NCI-H82 (cell line): Measurements from ENCODE around the gene KRTAP10-10.
"Not testable (repeated sequence)": the region's sequence is repeated elsewhere in the genome, so short reads cannot be mapped to it uniquely, and the experiment has no call there.

Experiments used
- DNase-seq: peaks from one replicate; lab custom pipeline; 2025; lab: John Stamatoyannopoulos, UW

The KRTAP10-10 gene

DNA sequence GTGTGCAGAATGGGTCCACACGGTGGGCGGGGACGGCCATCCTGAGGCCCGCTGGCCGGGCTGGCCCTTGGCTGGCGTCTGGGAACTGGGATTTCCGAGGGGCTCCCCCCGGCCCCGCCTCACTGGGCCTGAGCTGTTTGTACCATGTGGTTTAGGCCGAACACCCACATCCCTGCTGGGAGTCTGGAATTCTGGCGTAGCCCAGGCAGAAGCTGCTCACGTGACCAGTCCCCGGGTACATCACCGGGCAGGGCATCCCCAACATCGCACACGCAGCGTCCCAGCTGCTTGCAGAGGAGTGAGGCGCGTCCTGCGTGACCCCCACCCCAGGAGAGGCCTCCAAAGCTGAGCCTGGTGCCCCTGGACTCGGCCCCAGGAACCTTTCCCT, 34.7 kb upstream of the KRTAP10-10 start:
- no peak for DNase-seq

DNA sequence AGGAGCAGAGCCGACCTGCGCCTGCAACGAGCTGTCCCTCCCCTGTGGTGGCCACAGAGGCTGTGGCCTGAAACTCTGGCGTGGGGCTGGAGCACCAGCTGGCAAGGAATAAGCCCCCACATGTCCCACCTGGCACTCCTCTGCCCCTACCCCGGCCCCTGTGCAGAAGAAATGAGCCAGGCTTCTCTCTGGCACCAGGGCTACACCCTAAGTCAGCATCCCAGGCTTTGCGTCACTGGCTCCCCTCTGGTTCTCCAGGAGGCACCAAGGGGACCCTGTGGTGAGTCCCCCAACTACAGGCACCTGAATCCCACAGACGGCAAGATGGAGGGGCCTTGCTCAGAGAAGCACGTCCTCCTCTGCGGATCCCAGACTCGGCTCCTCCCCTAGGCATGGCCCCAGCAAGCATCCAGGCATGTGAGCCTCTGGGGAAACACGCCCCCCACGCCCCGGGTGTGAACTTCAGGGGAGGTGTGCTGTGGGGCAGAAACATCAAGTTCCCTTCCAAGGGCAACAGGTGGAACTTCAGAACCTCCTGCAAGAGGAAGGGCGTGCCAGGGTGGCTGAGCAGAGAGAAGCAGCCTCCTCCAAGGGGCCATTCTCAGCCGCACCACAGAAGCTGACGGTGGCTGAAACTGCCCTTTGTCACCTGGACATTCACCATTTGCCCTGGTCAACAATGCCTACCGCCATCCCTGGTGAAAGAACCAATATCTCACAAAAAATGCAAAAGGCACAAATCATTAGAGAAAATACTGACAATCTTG, 33.9 kb upstream of the KRTAP10-10 start:
- no peak for DNase-seq

DNA sequence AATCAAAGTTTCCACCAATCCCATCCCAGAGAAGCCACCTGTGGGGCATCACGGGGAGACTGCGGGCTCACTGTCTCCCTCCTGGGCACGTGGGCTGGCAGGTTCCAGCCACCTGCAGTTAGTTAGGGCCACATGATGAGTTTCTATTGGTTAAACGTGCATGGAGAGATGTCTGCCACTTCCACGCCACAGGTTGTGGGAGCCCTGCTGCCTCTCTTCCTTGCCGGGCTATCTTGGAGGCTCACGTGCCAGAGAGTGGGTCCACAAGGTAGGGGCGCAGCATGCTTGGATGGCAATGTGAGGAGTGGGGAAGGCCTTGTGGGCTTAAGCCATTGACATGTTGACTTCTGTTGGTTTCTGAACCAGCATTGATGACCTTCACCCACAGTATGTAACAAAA, 33.2 kb upstream of the KRTAP10-10 start:
- no peak for DNase-seq

DNA sequence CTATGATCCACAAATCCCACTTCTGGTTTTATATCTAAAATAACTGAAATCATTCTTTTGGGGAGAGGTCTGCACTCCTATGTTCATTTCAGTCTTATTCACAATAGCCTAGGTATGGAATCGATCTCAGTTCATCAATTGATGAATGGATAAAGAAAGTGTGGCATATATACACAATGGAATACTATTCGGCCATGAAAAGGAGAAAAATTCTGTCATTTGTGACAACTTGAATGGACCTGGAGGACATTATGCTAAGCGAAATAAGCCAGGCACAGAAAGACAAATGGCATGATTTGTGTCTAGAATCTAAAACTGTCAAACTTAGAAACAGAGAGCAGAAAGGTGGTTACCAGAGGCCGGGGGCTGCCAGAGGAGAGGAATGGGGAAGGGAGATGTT, 30.7 kb upstream of the KRTAP10-10 start:
- no peak for DNase-seq

DNA sequence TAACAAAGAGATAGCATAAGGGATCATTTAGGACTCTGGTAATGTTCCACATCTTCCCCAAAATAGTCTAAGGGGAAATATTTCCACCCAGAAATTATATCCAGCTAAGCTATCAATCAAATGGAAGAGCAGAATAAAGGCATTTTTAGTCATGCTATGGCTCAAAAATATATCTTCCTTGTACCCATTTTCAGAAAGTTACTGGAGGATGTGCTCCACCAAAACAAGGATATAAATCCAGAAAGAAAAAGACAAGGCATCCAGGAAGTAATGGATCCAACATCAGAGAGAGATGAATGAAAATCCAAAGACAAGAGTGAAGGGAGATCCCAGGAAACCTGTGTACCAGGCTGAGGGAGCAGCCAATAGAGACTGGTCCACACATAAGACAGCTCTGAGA, 28.0 kb upstream of the KRTAP10-10 start:
- no peak for DNase-seq

DNA sequence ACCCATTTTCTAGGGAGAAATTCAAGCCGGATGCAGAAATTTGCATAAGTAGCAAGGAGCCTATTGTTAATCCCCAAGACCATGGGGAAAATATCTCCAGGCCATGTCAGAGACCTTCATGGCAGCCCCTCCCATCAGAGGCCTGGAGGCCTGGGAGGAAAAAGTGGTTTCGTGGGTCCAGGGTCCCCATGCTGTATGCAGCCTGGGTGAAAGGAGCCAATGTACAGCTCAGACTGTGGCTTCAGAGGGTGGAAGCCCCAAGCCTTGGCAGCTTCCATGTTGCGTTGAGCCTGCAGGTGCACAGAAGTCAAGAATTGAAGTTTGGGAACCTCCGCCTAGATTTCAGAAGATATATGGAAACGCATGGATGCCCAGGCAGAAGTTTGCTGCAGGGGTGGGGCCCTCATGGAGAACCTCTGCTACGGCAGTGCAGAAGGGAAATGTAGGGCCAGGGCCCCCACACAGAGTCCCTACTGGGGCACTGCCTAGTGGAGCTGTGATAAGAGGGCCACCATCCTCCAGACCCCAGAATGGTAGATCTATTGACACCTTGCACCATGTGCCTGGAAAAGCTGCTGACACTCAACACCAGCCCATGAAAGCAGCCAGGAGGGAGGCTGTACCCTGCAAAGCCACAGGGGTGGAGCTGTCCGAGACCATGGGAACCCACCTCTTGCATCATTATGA, 26.9 kb upstream of the KRTAP10-10 start:
- DNase-seq = not testable (repeated sequence)

DNA sequence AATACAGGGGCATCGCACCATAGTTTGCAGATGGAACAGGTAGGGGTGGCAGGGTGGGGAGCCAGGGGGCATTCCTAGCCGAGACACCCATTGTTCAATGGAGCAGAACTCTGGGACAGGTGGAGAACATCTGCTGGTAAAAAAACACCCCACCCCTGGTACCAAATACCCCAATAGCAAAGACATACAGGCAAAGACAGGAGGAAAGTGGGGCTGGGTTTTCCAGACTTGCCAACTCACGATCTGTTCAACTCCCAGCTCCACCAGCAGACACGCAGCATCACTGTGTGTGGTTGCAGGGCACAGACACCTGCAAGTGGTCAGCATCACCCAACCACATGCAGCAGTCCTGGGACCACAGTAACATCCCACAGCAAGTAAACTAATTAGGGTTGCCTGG, 25.6 kb upstream of the KRTAP10-10 start:
- DNase-seq = no peak

DNA sequence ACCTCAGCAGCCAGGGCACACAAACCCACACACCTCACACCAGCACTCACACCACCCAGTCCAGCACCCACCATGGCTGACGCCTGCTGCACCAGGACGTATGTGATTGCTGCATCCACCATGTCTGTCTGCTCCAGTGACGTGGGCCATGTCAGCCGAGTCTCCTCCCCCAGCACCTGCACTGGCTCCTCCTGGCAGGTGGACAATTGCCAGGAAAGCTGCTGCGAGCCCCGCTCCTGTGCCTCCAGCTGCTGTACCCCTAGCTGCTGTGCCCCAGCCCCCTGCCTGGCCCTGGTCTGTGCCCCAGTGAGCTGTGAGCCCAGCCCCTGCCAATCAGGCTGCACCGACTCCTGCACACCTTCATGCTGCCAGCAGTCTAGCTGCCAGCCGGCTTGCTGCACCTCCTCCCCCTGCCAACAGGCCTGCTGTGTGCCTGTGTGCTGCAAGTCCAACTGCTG, 25.1 kb upstream of the KRTAP10-10 start, which contains the start of gene KRTAP10-8:
Gene KRTAP10-8 (plus strand): TSS at position 51 of the 458 bp plus-strand sequence. CDS start 22 bp downstream, at position 73.
- no peak for DNase-seq

DNA sequence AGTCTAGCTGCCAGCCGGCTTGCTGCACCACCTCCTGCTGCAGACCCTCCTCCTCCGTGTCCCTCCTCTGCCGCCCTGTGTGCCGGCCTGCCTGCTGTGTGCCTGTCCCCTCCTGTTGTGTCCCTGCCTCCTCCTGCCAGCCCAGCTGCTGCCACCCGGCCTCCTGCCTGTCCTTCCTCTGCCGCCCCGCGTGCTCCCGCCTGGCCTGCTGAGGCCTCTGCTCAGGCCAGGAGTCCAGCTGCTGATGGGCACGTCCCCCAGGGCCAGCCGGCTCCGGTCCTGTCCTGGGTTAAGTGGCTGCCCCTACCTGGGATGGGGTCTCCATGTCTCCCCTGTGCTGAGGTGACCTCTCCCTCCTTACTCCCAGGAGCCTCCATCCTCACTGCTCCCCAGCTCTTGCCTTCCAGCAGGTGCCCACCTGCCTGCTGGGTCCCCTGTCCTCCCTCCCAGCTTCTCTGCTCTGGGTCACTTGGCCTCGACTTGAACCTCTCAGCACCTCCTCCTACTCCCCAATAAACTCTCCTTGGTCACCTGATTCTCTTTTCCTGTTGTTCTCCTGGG, 24.4 kb upstream of the KRTAP10-10 start:
- DNase-seq = no peak

DNA sequence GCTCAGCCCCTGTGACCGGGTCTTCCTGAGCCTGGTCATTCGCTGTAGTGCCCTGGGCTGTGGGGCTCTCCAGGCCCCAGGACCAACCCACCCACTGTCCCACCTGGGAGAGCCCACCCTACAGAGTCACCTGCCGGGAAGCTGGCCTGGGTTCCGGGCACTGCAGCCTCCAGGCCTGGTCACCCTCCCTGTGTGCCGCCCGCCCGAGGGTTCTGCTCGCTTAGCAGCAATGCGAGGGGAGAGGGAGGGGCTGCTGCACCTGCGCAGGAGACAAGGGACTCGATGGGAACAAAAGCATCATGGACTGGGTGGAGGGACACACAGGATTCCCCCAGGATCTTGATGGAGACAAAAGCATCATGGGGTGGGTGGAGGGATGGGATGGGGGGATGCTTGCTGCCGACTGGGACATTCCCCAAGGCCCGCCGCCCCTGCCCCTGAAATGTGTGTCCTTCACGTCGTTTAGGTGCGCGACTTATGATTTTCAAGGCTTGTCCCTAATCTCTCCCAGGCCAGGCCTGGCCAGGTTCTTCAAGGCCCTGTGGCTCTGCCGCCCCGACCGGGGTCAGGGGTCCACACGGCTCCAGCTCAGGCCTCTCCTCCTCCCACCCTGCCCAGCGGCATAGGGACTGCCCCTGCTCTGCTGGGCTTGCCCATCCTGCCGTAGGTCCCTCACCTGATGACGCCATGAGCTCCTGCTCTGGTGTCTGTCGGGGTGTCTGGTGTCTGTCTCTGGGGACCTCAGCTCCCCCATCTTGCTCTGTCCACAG, 23.6 kb upstream of the KRTAP10-10 start:
- no peak for DNase-seq

DNA sequence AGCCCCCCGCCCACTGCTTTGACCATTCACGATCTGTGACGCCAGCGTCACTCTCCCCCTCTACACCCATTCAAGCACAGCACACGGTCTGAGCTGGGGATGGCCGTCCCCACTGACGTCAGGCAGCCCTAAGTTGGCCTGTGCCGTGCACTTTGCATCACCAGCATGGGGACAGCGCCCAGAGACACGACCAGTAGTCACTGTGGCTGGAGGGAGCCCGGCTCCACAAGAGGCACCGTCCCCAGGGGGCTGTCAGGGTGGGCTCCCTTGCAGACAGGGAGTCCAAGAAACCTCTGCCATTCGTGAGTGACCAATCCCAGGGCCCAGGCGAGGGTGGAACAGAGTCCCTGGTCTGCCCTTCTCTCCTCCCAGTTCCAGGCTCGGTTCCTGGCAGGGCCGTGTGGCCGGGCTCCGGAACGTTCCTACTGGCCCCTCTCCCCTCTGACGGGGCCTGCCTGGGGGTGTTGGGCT, 23.0 kb upstream of the KRTAP10-10 start:
- no peak for DNase-seq

DNA sequence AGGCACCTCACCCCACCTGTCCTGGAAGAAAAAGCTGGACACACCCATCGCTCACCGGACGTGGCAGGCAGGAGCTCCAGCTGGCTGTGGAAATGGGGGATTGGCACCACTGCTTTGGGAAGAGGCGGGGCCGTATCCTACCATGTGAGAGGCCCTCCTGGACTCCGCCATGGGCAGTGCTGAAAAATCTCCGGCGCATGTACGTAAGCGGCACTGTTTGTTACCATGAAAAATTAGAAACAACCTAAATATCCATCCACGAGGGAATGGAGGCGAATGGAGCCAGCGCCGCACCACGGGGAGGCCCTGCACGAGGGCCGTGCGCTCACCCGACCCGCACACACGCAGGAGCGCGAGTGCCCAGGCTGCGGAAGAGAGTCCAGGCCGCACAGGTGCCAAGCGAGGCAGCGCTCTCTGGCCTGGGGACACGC, 22.2 kb upstream of the KRTAP10-10 start:
- DNase-seq = no peak

DNA sequence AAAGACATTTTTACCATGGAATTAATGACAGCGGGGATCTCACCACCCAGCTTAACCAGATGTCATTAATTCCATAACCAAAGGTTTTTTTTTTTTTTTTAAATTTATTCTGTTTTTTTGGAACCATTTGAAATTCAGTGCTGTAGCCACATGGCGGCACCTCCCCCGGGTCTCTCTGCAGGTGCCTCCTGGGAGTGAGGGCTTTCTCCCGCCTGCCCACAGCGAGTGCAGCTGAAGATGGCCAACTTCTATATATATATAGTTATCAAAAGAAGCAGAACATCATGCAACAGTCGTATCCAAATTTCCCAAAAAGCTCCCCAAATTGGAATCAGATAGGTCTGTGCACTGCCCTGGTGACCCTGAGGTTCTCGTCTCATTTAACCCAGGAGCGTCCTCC, 21.7 kb upstream of the KRTAP10-10 start:
- no peak for DNase-seq

DNA sequence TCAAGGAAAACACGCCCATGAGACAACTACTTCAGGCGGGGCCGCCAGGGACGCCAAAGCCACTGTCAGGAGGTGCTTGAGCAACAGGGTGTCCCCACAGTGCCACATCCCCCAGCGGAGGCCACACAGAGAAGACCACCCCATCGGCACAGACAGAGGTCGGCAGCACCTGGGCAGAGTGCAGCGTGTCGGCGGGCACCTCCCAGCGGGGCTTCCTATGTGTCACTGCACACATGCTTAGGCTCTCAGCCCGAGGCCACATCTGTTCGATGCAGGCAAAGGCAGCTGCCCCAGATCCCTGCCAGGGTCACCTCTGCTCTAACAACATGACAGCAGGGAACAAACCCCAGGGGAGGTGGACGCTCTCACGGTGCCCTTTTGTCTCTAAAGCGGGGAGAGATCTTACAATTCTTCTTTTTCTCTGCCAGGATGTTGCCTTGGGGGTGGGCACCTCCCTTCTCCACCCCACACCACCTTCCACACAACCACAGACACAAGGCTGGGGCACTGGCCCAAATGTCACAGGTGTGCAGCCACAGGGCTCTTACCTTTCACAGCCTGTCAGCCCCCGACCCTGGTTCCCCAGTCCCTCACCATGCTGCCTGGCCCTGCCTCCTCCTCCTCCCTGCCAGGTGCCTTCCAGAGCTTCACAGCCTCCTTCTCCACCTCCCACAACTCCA, 21.1 kb upstream of the KRTAP10-10 start:
- no peak for DNase-seq

DNA sequence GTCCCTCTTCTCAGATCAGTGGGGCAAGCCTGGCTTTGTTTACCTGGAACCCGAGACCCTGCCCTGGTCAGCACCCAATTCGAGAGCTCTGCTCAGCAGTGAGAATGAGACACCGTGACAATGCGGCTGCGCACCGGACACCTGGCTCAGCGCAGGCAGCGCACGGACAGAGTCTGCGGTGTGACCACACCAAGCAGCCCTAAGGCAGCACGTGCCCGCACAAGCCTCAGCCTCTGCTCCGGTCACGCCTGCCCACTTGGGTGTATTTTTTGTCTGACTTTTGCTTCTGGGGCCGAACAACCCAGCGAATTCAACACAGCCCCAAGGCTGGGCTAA, 20.6 kb upstream of the KRTAP10-10 start:
- no peak for DNase-seq

DNA sequence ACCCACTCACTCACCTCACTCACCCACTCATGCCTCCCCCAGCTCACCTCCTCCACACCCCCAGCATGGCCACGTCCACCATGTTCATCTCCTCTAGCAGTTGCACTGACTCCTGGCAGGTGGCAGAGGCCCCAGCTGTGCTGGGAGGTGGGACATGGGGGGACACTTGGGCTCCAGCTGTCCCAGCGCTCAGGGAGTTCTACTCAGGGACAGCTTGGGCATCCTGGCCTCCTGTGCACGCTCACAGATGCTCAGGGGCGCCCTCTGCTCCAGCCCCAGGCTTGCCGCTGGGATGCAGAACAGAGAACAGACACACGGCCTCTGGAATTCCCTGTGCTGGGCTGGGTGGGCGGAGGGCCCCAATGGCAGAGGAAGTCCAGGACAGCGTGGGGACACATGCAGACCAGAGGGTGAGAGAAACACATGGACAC, 20.1 kb upstream of the KRTAP10-10 start:
- no peak for DNase-seq

DNA sequence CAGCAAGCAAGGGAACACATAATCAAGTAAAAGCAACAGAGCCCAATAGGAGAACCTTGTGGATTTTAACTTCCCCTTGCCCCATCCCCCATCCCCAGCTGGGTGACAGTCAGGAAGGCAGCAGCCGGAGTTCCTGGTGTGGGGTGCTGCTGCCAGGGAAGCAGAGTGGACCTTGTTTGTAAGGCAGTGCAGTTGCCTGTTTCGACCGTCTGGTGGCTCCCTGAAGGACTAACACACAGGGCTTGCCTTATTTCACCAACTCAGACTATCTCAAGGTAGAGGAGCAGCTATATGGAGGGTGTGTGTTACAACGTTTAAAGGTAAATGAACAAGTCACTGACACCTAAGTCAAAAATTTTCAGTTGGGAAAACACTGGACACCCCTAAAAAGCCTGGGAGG, 18.7 kb upstream of the KRTAP10-10 start:
- no peak for DNase-seq

DNA sequence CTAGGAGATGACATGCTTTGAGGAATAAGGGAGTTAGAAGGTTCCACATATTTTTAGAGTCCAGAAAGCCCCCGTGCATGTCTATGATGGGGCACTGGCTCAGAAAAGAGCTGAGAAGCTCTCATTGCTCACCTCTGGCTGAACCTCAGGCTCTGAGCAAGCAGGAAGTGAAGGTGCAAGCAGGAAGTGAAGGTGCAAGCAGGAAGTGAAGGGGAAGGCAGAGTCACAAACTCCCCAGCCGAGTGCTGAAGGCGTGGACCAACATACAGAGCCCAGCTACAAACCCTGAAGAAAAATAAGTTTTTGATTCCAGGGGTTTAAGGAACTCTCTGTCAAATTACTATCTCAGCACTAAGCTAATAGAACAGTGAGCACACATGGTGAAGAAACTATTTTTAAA, 18.2 kb upstream of the KRTAP10-10 start:
- DNase-seq = no peak

DNA sequence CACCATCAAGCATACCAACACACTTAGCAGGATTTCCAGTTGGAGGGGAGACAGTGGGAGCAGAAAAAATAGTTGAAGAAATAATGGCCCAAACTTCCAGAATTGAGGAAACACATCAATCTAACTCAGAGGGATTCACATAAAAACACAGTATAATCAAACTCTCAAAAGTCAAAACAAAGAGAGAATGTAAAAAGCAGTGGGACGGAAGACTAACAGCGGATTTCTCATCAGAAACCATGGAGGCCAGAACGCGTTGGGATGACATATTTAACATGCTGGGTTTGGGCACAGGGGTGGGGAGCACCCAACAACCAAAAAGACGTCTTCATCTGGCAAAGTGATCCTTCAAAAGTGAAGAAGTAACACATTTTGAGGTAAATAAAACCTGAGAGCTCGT, 17.3 kb upstream of the KRTAP10-10 start:
- DNase-seq = no peak

DNA sequence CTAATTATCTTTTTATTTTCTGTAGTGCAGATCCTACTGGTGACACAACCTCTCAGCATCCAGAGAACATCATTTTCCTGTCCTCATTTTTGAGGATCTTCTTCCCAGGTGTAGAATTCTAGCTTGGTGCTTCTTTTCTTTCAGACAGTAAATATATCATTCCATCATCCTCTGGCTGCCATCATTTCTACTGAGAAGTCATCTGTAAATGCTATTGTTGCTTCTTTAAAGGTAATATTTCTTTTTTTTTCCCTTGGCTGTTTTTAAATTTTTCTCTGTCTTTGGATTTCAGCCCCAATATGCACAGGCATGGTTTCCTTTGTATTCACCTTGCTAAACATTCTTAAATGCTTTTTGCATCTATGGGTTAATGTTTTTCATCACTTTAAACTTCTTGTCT, 13.6 kb upstream of the KRTAP10-10 start:
- DNase-seq = no peak

DNA sequence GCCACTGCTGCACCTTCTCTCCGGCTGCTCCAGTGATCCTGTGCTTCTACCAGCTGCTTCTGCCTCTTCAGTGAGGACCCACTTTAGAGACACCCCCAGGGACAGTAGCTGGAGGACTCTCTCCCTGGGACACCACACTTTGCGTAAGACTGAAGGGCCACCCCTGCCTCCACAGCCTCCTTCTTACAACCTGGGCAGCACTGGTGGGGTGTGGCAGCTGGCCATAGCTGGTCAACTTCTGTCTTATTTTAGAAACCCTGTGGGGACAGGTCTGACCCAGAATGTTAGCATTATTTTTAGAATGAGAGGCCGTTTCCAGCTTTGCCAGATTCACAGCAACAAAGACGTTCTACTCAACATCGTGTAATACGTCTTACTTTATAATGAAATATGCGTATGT, 11.4 kb upstream of the KRTAP10-10 start:
- no peak for DNase-seq

DNA sequence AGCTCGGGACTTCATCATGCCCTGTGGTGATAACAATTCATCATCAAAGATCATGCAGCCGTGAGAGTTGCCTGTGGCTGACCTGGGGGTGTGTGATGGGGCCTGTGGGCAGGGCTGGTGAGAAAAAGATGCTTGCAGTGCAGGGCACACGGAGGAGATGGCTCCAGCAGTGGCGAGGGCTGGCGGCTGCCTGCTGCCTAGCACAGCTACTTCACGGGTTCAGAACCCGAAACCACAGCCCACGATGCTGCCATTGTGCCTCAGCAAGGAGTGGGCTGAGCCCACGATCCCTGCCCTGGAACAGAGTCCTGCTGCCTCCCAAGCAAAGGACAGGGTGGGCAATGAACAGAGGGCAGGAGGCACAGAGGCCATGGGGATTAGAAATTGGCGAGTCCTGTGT, 10.9 kb upstream of the KRTAP10-10 start:
- DNase-seq = no peak
